TTC549 (cell line): ENCODE results near the gene NLGN3.
"Not testable (repeated sequence)": the region's sequence is repeated elsewhere in the genome, so short reads cannot be mapped to it uniquely, and the experiment has no call there.

ENCODE experiments used
- FAIRE-seq: peaks from 2 replicates; lab custom pipeline; 2012; peaks lifted over from hg19 to GRCh38; lab: Jason Lieb, UNC

The NLGN3 gene

DNA sequence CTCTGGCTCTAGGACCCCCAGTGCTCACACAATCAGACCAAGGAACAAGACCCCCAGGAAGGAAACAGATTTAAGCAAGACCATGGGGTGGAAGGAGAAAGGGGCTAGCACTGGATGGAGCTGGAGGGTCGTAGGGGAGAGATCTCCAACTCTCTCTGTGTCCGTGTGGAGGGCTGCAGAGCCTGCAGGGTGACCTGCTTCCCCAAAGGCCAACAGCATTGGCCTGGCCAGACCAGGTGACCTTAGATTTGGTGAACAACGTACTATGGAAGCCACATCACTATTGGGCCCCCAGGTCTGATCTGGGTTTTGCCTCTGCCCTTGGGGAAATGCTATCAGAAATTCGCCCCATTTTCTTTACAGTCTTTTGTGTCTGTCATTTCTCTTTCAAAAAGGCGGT is 26.0 kb downstream of the NLGN3 start:
- no peak for FAIRE-seq

DNA sequence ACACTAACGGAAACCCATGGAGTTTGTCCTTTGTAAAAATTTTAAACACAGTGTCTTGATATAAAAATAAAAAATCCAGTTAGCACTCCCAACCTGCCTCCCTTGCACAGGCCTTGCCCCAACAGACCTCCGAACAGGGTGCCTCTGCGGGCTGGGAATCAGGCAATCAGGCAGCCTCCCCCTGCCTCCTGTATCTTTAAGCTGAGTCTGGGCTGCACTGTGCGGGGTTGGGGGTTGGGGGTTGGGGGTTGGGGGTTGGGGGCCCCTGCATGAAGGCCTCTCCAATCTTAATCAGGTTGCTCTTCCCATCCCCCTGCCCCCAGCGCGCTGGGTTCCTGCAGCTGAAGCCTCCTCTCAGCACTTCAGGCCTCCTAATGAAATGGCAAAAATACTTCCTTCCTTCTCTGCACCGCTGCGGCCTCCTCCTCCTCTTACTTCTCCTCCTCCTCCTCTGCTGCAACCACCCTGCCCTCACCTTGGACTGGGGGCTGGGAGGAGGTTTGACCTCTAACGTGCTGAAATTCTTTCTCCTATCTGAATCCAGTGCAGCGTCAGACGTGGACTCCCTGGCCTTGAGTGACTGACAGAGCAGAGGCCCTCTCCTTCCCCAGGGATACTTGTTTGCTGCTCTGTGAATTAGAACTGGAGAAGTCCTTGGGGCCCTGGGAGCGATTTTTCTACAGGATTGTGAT is 26.6 kb downstream of the NLGN3 start:
- no peak for FAIRE-seq

DNA sequence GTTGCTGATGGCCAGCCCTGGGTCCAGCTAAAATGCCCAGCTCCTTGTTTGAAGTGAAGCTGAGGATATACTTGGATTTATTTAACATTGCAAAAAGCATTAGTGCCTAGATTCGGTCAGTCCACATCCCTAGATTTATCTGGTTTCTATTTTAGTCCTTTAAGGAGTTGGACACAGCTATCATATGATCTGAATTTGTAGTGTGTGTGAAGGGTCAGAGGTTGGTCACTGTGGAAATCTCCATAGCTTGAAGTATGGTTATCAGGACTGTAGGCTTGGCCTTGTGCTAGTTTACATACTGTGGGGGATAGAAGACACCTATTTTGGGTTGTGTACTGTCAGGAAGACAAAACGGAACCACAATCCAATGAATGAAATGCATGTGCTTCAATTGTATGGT is 28.8 kb downstream of the NLGN3 start:
- no peak for FAIRE-seq

DNA sequence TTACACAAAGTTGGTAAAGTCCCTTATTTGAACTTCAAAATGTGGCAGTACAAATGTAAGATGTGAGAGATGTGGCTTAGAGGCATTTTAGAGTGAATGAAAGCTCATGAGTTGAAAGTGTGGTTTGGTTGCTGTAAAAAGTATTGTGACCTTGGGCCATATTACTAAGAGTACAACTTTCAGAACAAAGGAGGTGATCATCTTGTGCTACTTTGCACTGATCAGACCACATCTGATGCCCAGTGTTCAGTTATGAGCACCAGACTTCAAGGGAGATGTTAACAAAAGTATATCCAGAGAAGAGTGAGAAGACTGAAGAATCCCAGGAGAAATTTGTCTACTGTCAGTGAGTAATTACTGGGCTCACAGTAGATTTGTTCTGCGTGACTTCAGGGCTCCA is 30.2 kb downstream of the NLGN3 start:
- FAIRE-seq: no peak

DNA sequence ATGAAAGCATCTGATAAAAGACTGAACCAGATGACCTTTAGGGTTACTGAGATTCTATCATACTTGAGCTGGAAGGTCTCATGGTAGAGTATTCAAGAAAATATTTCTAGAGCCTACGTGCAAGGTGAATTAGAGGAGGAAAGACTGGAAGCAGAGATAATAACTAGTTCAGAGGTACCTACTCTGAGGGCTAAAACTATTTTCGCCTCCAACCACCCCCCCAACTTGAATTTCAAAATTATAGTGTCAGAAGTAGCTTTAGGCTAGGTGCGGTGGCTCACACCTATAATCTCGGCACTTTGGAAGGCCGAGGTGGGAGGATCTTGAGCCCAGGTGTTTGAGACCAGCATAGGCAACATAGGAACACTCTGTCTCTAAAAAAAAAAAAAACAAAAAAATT is 30.9 kb downstream of the NLGN3 start:
- no peak for FAIRE-seq

DNA sequence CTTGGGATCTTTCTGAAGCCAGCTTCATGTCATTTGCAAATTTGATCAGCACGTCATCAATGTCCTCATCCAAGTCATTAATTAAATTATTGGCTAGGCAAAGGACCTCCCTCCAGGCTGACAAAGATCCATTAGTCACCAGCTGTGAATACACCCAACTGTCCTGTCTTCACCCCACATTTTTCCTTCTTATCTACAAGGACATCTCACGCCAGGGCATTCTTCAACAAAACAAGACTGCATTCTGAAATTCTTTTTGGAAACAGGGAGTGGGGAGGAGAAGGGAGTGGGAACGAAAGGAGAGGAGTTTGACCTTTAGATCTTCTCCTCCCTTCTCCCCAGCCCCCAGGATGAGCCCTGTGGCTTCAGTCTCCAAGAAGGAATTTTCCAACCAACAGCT is 32.7 kb downstream of the NLGN3 start:
- no peak for FAIRE-seq

DNA sequence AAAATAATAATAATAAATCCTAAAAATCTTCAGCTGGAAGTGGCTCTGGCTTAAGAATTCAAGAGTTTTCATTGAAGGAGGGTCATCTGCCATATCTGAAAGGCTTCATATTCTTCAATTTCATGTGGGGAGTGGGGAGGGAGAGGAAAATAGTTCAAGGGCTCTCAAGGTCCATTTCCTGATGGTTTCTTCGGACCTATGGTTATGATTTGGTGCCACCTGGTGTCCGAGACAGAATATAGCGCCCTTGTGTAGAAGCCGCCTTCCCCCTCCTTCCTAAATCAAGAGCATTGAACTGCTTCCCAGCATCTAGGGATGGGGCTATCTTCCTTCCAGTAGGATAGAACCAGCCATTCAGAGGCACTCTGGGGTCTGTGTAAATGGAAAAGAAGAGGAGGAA is 34.3 kb downstream of the NLGN3 start:
- FAIRE-seq: peak; percentile 86

DNA sequence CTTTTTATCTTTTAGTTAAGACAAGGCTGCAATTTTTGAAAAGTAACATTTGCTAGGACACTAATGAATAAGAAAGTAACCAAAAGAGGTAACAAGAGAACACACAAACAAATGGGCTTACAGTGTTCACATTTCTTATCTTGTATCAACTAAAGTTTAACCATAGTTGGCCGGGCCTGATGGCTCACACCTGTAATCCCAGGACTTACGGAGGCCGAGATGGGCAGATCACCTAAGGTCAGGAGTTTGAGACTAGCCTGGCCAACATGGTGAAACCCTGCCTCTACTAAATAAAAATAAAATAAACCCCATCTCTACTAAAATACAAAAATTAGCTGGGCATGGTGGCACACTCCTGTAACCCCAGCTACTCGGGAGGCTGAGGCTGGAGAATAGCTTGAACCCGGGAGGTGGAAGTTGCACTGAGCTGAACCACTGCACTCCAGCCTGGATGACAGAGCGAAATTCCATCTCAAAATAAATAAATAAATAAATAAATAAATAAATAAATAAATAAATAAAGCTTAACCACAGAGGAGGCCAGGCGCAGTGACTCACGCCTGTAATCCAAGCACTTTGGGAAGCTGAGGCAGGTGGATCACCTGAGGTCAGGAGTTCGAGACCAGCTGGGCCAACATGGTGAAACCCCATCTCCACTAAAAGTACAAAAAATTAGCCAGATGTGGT is 36.1 kb downstream of the NLGN3 start:
- not testable (repeated sequence) for FAIRE-seq

DNA sequence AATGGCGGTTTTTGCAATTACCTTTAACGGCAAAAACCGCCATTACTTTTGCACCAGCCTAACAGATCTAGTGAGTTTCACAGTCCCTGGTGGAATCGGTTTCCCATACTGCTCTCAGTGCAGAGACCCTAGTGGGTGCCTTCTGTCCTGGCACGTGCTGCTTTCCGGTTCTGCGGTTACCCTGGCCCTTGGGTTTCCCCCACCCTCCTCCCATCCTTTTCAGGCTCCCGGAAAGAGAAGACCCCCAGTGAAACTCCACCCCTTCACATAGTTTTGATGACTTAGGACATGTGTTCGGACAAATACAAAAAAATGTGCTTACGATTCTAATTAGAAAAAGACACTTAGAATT is 36.9 kb downstream of the NLGN3 start:
- FAIRE-seq: no peak

DNA sequence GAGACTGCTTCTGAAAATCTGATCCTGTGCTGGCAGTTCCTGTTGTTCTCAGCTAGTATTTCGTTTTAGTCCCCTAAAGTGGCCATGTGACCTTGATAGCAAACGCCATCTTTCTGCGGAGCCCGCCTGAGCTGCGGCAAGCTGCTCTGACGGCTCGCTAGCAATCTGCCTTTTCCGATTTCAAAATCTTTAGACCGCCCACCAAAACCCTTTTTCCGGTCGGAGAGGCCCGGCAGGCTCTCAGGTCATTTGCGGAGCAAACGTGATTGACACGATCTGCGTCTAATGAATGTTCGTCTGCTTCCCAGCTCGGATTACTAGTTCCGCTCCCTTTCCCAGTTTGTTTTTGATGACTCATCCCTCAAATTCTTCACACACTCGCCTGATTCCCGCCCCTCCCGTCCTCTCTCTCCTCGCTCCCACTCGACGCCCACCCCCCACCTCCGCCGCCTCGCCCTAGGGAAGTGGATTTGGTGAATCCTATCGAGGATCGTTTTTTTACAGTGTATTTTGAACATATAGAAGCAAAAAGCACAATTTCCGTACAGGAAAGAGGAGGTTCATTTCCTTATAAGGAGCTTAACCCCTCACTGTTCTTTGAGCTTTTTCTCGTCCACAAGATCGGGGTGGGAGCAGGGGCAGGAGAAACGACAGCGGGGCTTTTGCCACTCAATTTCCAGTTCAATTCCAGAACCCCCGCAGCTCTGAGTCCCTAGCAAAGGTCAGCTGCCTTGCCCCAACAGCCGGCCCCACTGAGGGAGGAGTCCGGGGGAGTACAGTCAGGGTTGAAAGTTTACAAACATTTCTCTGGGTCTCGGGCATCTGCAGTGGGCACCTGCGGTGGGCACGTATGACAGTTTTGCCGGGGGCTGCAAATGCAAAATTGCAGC is 37.5 kb downstream of the NLGN3 start:
- FAIRE-seq: peak; percentile 80

DNA sequence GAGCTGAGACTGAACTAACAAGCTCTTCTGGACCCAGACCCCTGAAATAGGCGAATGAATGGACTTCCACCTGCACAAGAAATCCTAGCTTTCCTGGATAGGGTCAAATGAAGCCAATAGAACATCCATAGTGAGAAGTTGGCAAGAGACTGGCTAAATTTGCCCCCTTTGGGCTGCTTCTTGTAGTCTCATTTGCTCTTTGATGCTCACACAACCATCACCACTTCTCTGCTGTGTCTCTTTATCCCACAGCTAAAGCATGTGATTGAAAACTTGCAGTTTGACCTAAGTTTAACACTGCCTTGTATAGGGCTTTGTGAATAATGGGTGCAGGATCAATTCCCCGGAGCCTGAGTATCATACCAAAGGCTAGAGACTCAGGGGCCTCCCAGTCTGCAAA is 38.2 kb downstream of the NLGN3 start:
- no peak for FAIRE-seq

DNA sequence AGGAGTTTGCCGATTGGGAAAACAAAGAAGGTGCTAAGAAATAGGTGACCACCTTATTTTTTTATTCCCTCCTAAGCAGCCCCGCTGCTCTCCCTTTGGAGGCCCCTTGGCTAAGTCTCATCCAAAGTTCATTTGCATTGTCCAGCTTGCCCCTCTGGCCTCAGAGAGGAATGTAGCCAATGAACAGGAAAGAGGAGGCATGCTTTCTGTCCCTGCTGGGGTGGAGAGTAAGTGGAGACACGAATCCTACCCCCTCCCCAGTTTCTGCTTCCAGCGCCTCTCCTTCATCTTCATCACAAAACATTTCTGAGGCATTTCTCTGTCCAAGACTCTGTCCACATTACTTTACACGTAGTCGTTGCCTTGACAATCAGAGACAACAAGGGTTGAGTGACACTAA is 38.7 kb downstream of the NLGN3 start:
- no peak for FAIRE-seq

DNA sequence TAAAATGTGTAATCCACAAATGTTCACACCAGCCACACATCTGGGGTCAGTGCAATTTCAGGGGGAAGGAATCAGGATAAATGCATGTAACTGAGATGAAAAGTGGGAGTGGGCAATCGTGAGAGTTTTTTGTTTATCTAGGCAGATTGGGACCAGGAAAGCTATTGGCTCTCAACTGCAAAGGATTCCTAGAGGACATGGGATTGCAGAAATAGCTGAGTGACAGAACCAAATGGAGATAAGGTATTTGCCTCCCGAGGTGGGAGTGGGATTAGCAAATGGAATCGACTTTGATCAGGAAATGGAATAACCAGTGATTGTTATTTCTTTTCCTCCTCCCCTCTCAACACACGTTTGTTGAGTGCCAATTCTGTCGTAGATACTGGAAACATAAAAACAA is 39.5 kb downstream of the NLGN3 start:
- no peak for FAIRE-seq

DNA sequence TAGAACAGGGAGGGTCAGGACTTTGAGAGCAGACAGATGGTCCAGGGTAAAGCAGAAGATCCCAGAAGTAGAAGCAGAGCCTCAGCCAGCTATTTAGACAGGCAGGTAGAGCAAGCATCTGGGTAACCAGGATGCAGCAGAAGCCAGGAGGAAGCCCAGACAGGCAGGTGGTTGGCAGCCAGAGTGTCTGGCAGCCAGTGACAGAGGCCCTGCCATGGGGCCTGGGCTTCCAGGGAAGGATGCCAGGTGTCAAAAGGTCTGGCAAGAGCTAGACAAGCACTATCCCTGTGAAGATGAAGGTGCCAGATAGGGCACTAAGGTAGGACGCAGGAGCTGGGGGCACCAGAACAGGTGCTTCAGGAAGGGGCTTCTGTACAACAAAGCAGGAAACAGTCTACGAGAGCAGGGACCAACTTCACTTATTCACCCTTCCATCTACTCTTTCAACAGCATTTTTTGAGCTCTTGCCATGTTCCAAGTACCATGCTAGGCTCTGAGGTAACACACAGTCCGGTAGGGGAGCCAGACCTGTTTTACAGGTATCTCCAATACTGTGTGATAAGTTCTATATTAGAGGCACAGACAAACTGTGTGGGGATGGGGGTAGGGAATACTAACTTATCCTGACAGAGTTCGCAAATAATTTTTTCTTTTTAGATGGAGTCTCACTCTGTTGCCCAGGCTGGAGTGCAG is 40.3 kb downstream of the NLGN3 start:
- no peak for FAIRE-seq

DNA sequence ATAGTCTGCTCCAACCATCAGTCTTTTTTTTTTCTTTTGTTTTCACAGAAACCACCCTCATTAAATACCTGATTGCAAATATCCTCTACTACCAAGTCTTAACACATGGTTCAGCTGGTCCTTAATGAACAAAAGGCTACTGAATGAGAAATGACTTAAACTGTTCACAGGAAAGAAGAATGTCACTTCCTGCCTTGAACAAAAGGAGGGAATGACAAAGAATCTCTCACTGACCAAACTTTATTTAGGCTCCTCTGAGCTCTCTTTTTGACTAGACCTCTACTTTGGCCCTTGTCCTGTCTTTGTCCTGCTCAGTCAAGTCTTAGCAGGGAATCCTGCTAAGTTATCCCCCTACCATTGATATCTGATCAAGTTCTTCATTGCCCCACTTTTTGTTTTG is 46.6 kb downstream of the NLGN3 start:
- FAIRE-seq: no peak

DNA sequence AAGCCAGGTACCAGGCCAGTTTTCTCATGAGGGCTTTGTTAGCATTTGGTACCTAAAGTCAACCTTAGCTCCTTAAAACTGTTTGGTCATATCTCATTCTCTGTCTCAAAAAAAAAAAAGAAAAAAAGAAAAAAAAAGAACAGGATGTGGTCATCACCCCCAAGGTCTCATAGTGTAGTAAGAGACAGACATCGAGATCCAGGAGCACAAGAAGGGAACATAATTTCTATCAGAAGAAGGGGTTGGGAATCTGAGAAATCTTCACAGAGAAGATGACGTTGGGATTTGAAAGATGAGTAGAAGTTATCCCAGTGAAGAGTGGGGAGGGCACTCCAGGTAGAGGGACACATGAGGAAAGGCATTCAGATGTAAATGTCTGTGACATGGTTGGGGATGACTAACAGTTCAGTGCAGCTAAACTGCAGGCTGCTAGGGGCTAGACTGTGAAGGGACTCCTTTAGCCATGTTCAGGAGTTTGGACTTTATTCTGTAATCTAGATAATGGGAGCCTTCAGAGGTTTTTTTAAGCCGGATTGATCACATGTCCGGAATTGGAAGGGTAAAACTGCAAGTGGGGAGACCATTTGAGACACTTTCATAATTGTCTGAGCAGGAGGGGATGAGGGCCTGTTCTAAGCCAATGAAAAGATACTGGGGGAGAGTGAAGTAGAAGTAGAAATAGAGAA is 51.5 kb downstream of the NLGN3 start:
- FAIRE-seq: no peak

DNA sequence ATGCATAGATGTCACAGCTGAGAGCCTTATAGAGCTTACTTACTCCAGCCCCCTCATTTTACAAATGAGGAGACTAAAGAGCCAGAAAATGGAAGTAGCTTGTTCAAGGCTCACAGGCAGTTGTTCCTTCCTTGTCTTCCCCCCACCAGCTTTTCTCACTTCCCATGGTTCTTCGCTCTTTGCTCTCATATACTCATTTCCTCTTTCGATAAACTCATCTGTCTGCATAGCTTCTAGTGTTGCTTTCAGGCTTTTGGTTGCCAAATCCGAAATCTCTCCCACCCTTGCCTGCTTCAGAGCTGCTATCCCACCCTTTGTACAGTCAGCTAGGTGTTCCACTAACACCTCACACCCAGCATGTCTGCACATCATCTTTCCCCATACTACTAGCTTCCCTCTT is 53.4 kb downstream of the NLGN3 start:
- FAIRE-seq: no peak

DNA sequence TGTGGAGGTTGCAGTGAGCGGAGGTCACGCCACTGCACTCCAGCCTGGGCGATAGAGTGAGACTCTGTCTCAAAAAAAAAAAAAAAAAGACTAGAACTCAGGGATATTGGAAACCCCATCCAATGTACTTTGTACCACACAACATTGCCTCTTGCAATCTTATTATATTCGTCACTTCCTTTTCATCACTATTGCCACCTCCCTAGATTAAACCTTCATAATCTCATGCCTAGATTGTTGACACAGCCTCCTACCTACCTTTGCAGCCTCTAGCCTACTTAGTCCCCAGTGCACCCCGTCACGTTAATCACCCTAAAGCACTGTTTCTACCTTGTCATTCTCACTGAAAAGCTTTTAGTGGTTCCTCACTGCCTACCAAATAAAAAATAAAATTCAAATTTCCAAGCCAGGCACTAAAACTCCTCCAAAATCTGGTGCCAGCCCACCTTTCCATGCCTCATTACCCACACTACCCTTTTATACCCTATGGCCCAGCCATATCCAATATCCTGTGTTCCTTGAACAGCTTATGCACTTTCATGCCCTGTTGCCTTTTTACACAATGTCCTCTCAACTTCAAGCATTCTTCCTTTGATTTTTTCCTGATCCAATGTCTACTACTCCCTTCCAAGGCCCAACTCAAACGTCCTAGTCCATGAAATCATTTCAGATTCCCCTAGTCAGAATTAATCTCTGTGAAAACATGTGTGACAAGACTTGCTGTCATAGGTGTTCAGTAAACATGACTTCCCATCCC is 54.8 kb downstream of the NLGN3 start:
- no peak for FAIRE-seq

DNA sequence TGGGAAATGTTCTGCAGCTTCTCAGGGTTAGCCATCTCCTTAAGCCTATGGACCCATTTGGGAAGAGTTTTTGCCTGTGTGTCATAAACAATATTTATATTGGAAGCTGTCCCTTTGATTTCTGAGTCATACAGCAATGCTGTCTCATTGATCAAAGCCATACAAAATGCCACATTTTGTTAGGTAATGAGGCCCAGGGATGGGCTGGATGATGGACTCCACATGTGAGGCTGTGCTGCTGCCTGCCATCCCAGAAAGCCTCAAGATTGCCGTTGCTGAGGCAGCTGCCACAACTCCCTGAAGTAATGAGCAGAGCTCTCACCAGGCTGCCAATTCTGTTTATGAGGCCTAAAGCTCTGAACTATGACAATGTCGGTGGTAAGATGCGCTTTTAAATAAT is 66.2 kb downstream of the NLGN3 start:
- FAIRE-seq: no peak

DNA sequence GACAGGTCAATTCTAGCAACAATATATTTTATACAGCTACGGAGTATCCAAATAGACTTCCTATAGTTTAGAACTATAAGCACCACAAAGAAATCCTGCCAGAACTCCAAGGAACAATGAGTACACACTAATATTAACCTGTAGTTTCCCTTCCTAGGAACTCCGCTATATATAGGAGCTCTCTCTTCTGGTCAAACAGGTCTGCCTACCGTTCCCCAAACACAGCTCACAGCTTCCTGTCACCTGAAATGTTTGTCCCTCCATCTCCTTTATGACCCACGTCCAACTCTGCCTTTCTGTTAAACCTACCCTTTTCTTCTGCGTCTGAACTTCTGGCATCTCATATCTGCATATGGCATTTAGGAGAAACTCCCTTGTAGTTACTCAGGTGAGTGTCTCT is 67.9 kb downstream of the NLGN3 start:
- no peak for FAIRE-seq

DNA sequence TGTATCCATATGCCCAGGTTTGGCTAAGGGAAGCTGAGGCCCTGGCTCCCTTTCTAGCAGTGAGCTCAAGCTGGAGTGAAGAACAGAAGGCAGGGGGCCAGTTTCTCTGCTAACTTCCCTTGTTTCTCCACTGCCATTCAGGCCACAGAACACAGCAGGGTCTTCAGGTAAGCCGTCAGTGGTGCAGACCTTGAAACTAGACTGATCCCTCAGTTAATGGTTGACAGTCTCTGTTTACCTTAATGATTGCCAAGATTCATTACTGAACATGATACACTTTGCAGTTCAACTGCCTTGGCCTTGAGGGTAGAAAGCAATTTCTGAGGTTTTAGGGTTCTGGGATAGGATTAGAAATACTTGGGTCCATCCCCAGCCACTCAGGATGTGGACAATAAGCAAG is 69.5 kb downstream of the NLGN3 start:
- no peak for FAIRE-seq
